Embryonic facial prominence (tissue), 1 donor: ENCODE measurements around the gene EPC1.
"Not testable (repeated sequence)": the region's sequence is repeated elsewhere in the genome, so short reads cannot be mapped to it uniquely, and the experiment has no call there.

Experiments used
- DNase-seq: peaks from one replicate; pipeline ENCODE4 v3.0.0-alpha.2; 2016; ENCODE audit errors: extremely low spot score

Gene EPC1, protein sequence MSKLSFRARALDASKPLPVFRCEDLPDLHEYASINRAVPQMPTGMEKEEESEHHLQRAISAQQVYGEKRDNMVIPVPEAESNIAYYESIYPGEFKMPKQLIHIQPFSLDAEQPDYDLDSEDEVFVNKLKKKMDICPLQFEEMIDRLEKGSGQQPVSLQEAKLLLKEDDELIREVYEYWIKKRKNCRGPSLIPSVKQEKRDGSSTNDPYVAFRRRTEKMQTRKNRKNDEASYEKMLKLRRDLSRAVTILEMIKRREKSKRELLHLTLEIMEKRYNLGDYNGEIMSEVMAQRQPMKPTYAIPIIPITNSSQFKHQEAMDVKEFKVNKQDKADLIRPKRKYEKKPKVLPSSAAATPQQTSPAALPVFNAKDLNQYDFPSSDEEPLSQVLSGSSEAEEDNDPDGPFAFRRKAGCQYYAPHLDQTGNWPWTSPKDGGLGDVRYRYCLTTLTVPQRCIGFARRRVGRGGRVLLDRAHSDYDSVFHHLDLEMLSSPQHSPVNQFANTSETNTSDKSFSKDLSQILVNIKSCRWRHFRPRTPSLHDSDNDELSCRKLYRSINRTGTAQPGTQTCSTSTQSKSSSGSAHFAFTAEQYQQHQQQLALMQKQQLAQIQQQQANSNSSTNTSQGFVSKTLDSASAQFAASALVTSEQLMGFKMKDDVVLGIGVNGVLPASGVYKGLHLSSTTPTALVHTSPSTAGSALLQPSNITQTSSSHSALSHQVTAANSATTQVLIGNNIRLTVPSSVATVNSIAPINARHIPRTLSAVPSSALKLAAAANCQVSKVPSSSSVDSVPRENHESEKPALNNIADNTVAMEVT

DNA sequence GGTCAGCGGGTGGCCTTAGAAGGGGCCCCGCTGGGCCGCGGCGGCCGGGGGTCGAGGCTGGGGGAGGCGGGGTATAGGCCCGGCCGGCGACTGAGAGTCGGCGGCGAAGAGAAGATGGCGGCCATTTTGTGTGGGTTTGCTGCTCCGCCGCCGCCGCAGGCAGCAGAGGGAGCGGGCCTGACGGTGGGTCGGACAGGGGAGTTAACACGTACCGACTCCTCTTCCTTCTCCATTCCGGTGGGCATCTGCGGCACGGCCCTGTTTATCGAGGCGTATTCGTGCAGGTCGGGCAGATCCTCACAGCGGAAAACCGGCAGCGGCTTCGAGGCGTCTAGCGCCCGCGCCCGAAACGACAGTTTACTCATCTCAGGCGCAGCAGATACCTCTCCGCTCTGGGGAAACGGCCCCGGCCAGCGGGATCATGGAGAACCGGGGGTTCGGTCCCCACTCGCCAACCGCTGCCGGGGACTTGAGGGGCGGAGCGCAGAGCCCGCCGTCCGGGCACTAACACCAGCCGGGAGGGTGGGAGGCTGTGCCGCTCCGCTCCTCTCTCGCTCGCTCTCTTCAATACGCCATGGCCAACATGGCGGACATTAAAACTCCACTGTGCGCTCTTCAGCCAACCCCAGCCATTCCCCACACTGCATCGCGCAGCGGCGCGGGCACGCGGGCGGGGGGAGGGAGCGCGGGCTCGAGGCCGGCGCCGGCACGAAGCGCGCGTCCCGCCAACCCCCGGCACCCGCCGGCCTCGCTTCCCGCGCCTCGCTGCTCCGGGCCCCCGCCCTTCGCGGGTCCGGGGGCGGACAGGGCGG lies at the start of gene EPC1:
TSS of gene EPC1 (minus strand) at position 608 of the 812 bp plus-strand sequence. CDS start at position 365, 243 bp downstream.
- peak; percentile 89 for DNase-seq

DNA sequence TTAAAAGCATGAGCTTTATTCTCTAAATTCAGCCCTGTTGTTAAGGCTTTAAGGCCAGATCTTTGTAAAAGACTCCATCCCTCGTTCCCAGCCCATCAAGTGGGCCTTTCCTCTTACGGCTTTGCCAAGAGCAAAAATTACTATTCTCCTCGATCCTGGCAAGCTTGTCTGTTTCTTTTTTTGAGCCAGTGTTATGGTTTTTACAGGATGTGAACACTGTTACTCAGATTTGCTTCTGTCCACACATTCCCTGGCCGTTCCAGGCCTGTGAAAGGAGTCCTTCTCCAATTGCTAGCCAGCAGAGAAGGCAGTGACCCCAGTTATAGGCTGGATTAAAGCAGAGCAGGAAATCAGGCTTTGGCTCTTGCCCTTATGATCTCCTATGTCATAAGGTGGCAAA lies 47.0 kb upstream of the EPC1 start:
- no peak for DNase-seq

DNA sequence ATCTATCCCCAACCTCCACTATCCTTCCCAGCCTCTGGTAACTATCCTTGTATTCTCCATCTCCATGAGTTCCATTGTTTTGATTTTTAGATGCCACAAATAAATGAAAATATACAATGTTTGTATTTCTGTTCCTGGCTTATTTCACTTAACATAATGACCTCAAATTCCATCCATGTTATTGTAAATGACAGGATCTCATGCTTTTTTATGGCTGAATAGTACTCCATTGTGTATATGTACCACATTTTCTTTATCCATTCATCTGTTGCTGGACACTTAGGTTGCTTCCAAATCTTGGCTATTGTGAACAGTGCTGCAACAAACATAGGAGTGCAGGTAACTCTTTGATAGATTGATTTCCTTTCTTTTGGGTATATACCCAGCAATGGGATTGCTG lies 45.3 kb upstream of the EPC1 start:
- DNase-seq = not testable (repeated sequence)

DNA sequence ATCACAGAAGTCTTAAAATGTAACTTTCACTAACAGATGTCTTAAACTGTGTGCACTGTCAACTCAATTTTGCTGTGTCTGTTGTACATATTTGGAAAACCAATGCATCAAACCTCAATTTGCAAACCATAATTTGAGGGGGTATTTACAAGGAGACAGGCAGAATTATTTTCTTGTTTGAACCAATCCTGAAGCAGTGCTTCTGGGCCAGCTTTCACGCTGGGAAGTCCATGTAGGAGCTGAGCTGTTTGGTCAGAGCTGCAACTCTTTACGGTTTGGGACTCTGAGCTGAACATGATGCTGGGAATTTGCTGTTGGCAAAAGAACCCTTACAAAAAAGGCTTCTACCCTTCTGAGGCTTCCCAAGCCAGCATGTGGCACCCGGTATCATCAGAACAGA lies 43.2 kb upstream of the EPC1 start:
- no peak for DNase-seq

DNA sequence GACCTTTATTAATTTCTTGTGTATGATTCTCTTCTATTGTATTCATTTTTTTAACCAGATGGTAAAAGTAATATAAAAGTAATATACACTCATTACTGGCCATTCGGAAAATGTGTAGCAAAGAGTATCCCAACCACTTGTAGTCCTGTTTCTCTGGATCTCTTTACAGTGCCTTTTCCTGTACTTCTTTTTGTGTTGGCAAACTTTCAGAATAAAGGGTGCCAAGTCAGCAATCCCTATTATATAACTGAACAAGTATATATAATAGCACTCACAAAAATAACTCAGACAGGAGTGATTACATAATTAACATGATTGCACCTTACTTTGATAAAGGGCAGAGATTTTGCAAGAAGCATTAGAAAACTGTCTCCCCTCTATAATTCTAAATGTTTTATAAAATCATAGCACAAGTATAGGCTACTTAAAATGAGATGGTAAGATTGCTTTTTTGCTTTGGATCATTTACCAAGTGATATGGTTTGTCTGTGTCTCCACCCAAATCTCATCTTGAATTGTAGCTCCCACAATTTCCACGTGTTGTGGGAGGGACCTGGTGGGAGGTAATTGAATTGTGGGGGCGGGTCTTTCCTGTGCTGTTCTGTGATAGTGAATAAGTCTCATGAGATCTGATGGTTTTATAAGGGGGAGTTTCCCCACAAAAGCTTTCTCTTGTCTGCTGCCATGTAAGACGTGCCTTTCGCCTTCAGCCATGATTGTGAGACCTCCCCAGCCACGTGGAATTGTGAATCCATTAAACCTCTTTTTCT lies 41.5 kb upstream of the EPC1 start:
- no peak for DNase-seq

DNA sequence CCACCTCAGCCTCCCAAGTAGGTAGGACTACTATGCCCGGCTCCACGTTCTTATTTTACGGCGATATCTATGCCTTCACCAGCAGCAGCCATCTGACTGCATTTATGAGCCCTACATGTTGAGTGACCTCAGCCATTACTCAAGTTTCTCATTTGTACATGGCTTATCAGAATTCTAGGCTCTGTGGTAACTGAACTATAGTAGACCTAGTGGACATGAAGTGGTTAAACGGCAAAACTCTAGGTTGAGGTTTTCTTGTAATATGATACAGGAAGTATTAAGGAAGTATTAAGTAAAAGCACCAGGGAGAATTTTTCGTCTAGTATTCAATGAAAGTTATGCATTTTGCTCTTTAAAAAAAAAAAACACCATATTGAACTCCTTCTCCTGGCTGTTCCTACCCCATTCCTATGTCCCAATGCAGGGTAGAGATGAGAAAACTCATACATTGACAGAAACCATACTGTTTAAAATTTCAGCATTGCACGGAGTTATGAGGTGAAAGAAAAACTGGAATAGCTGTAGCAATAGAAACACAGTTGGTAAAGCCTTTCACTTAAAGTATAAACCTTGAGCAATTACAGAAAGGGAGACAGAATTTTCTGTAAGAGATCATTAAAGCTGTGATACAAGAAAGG lies 39.8 kb upstream of the EPC1 start:
- no peak for DNase-seq

DNA sequence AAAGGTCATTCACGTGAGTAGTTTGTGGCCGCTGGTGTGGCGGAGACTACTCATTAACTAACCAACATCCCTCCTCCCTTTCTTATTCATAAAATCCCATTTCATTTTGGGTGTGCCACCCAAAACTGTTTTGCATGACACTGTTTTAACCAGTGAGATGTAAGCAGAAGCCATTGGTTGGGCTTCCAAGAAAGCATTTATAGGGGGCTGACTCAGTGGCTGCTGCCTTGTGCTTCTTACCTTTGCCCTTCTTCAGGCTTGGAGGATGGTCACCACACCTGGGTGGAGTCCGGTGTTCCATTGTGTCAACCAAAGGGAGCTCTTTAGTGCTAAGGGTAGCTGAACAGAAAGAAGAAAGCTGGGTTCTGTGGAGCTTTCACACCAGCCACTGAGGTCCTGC lies 37.2 kb upstream of the EPC1 start:
- no peak for DNase-seq

DNA sequence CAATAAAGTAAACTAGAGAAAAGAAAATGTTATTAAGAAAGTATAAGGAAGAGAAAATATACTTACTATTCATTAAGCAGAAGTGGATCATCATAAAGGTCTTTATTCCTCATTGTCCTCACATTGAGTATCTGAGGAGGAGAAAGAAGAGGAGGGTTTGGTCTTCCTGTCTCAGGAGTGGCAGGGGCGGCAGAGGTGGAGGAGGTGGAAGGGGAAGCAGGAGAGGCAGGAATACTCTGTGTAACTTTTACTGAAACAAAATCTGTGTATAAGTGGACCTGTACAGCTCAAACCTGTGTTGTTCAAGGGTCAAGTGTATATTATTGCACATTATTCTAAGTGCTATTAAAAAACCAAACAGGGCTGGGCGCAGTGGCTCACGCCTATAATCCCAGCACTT lies 34.2 kb upstream of the EPC1 start:
- no peak for DNase-seq

DNA sequence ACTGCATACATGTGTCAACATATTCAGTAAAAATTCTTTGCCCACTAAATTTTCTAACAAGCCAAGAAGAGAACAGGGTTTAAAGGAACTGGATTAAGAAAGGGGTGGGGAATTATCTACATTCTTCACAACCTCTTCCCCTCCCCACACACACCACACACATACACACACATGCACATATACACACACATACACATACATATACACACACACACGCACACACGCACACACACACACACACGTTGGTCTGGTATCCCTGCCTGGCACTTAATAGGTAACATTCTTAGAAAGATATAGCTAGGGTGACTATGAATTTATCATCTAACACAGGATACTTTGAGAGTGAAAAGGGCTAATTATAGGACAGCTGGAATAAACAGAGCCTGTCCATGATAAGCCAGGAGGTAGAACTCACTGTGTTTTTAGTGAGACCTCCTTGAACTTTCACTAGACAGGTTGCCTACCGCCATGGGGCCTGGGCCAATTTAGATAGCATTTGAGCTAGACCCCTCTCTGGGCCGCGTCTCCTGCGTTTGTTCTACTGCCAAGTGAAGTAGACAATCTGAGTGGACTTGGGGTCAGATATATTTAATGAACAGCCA lies 33.1 kb upstream of the EPC1 start:
- no peak for DNase-seq

DNA sequence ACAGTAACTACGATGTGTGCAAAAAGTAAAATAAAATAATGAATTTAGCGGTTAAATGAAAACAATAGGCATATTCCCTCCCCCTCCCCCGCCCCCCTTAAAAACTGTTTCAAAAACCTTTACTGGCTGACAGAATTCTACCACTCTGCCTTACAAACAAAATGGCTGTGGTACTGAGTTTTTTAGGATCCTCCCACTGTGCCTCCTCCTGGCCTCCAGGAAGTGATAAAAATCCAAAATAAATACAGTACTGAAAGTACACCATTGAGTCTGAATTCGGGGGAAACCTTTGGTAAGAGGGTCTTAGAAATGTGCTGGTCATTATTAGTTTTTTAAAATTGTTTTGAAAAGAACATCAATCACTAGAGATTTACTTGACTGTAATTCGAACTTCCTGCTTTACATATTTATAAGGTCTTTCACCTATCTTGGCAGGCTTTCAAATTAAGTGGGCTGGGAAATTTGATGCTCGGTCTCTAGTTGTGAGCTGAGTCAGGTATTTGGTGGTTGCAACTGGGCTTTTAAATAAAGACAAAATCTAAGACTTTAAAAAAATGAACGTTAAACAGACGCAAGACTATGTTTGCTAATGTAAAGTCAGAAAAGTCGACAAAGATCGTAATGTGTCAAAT lies 32.5 kb upstream of the EPC1 start:
- peak; percentile 82 for DNase-seq

DNA sequence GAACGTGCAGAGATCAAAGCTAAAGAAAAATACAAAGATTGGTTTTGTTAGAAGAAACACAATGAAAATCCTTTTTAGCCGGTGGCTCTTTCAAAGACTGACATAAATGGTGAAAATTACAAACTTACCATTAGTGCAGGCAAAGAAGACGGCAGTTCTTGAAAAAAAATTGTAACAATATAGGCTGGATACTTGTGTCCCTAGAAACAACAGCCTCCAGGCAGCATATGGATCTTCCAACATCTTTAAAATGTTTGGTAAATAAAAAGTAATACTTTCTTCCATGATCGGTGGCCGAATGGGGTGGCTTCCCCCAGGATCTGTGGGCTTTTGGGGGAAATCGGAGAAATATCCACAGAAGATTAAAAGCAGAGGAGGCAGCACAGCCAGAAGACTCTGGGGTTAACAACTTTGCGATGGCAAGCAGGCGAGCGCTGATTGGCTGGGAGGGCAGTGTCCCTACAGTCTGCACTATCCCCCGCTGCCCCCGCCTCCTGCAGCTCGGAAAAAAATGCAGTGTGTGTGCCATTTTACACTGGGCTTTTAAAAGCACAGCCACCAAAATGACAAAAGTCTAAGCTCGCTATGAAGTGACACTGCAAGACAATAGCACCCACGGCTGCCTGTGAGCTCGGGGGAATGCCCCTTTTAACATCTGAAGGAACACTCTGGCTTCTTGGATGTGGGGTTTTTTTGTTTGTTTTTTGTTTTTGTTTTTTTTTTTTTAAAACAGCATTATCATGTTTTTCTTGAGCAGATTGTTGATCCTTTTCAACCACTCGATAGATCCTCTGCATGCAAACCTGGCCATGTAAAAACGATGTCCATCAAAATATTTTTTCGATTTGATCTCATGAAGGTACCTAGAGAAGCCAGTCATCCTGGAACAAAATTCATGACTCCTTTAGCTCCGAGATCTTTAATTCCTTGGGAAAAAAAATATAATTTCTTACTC lies 31.7 kb upstream of the EPC1 start:
- DNase-seq = peak; percentile 91

DNA sequence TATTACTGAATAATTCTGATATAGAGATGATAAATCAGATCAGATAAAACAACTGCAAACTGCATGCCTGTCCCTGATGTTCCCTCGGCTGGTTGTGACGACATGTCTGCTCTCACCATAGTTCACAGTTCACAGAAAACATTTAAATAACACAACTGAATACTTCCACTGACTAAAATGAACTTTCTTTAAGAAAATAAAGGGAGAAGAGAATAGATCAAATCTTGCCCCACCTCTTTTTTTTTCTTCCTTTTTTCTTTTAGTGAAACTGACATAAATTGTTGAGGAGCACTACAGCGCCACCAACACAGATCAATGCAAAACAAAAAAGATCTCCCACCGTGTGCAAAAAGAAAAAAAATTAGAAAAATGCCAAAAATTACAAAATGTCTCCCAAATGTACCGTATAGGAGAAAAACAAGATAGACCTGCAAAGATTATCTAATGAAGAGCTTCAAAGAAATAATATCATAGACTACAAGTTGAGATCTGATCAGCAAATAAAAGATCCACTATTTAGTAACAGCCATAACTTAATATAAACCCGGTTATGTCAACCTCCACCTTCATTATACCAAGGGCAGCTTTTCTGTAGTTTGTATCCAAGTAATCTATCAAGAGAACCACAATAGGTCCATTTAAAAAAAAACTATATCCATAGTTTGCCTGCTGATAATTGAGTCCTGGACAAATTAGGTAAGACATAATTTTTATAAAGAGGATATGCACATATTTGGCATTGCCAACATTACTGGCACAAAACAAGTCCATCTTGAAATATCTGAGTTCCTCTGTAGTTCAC lies 30.7 kb upstream of the EPC1 start:
- DNase-seq = peak; percentile 60

DNA sequence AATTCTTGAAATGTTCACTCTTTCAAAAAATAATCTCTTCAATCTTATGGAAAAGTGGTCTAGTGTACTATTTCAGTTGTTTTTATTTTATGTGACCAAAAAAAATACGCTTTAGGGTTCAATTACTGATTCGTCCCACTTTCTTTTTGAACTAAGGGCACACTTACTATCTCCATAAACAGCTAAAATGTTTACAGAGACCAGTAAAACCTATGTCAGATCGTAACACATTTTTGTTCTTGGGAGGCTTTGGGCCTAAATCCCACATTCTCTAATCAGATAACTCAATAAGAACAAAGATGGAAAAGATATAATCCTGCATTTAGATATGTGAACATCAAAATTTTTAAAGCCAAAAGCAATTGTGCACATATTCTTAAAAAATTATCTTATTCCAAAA lies 29.8 kb upstream of the EPC1 start:
- no peak for DNase-seq

DNA sequence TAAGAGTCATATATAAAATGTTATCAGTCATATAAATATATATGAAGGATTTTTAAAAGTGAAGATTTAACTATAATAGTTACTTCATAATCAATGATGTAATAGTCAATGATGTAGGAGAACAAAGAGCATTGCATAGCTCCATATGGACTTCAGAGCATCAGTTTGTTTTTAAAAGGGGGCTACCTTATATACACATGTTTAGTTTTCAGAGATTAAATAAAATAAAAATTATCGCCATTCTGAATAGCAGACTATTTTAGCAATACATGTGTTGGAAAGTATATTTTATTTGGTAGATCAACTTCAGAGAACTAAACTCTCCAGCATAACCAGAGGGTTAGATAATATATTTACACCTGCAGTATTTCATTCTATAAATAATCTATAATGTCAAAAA lies 29.1 kb upstream of the EPC1 start:
- DNase-seq = no peak

DNA sequence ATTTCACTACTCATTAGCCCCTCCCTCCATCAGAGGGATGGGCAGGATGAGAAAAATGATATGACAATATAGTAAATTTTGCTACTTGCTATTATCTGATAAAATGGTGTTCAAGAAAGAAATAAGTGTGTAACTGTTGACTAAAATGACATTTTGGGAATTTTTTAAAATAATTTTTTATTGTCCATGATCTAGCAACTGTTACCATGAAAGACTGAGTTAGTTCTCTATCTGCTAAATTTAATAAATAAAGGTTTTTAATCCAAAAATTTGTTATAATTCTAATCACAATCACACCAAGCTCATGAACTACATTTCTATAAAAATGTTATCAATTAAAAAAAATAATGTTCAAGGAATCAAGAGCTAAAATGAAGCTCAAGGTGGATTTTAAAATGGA lies 28.7 kb upstream of the EPC1 start:
- no peak for DNase-seq

DNA sequence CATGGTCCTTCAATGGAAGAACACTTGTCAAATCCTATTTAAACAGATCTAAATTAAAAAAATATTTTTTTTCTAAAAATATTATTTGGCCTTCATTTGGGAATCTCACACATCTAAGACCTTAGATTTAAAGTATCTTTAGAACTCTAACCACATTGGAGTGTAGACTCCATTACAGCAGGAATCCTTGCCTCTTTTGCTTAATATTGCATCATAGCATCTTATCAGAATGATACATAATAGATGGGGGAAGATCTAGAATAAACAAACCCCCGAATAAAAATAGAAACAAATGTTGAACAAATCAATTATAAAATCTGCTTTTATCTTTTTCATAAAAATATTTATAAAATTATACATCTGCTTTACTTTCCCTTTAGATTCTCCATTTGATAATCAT lies 27.6 kb upstream of the EPC1 start:
- no peak for DNase-seq

DNA sequence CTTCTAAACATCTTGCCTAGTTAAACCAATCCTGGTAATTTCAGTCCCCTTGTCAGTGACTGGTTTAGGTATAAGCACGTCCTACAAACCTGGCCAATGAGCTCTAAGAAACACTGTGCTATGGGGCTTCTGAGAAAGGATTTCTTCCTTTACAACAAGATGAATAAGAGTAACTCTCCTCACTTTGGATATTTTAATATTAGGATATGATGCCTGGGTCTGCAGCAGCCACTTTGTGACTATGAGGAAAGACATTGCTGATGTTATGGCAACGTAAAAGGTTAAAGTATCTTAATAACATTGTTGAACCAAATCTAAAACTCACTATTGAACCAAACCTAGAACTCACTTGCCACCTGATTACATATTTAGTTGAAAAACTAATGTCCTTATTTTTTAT lies 26.5 kb upstream of the EPC1 start:
- DNase-seq = no peak

DNA sequence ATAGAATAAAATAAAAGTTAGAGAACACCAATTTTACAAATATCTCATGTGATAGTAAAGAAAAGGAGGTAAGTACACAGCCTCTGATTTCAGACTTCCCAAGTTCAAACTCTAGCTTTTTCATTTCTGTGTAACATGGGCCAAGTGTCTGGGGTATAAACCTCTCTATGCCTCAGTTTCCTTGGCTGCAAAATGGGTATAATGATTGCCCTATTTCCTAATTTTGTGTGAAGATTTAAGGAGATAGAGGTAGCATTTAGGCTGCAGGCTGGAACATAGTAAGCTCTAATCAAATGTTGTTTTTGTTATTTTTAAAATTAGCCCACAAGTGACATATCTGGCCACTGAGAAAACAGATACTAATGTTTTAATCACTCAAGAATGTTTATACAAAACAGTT lies 26.1 kb upstream of the EPC1 start:
- DNase-seq = no peak
